SK-N-SH (cell line): ENCODE measurements around the gene RPS6KA5. TPM values are rescaled to one million over a fixed set of nuclear protein-coding genes. Genes with fewer than 3 reads are reported as not detected.
"Not testable (repeated sequence)": the region's sequence is repeated elsewhere in the genome, so short reads cannot be mapped to it uniquely, and the experiment has no call there.

Experiments
- CTCF ChIA-PET: fragments of 300-600, 350-600 bp; formaldehyde crosslinking; extraction: SDS; loops from one replicate; lab custom pipeline; 2021; lab: Yijun Ruan, JAX
- POLR2A ChIA-PET: fragments of 350-600 bp; sonication (Branson Sonifier 250); formaldehyde crosslinking; extraction: SDS; loops from one replicate; lab custom pipeline; 2020; ENCODE audit warnings: antibody characterized with exemption, inconsistent platforms; lab: Yijun Ruan, JAX
- DNase-seq: peaks from one replicate; pipeline ENCODE4 v3.0.0; 2012
- H2AFZ ChIP-seq: fragments of 200-600 bp; sonication (generic); 2 replicates; pipeline ENCODE4 v1.8.1; 2016; ENCODE audit warnings: antibody characterized with exemption, mild to moderate bottlenecking, low read depth
- H3F3A ChIP-seq: fragments of 200-600 bp; sonication (generic); replicated peaks from 2 replicates; pipeline ENCODE3; 2016; ENCODE audit warnings: antibody characterized with exemption, mild to moderate bottlenecking; ENCODE audit not compliant: insufficient read depth
- H3K27ac ChIP-seq, 2 experiments: fragments of 200-500 bp in 1 of 2; fragments of 200-600 bp in 1 of 2; sonication (Bioruptor generic) in 1 of 2; sonication (generic), shearing (Covaris generic) in 1 of 2; 2 replicates each; pipeline versions ENCODE4 v1.5.1 to v1.6.1; 2014 to 2016; ENCODE audit warnings: low read depth in 2 of 2, inconsistent platforms in 1 of 2, low read length in 1 of 2, mild to moderate bottlenecking in 1 of 2, mixed read lengths in 1 of 2
- H3K27me3 ChIP-seq: fragments of 200-600 bp; sonication (generic), shearing (Covaris generic); 2 replicates; pipeline ENCODE4 v1.6.1; 2016; ENCODE audit warnings: mixed run types; ENCODE audit not compliant: insufficient read depth
- H3K36me3 ChIP-seq, 2 experiments: fragments of 200-500 bp in 1 of 2; fragments of 200-600 bp in 1 of 2; sonication (Bioruptor generic) in 1 of 2; sonication (generic) in 1 of 2; replicated peaks in 1 of 2; 2 replicates each; pipeline versions ENCODE3 to v1.5.1; 2014 to 2016; ENCODE audit warnings: low read length in 1 of 2, mild to moderate bottlenecking in 1 of 2; ENCODE audit not compliant: insufficient read depth in 2 of 2, control insufficient read depth in 1 of 2
- H3K4me1 ChIP-seq, 2 experiments: fragments of 200-500 bp in 1 of 2; fragments of 200-600 bp in 1 of 2; sonication (Bioruptor generic) in 1 of 2; sonication (generic), shearing (Covaris generic) in 1 of 2; 2 replicates each; pipeline versions ENCODE4 v1.5.1 to v1.6.1; 2014 to 2016; ENCODE audit warnings: low read depth in 1 of 2, low read length in 1 of 2, mixed run types in 1 of 2; ENCODE audit not compliant: insufficient read depth in 2 of 2, control insufficient read depth in 1 of 2
- H3K4me2 ChIP-seq: fragments of 200-600 bp; sonication (generic), shearing (Covaris generic); 2 replicates; pipeline ENCODE4 v1.6.1; 2017; ENCODE audit warnings: mixed run types
- H3K4me3 ChIP-seq, 2 experiments: fragments of 200-500 bp in 1 of 2; fragments of 200-600 bp in 1 of 2; sonication (Bioruptor generic) in 1 of 2; sonication (generic), shearing (Covaris generic) in 1 of 2; 2 replicates each; pipeline versions ENCODE4 v1.5.1 to v1.8.1; 2014 to 2016; ENCODE audit warnings: low read depth in 2 of 2, inconsistent platforms in 1 of 2, low read length in 1 of 2, mild to moderate bottlenecking in 1 of 2, mixed read lengths in 1 of 2, moderate library complexity in 1 of 2
- H3K79me2 ChIP-seq: fragments of 200-600 bp; sonication (generic); 2 replicates; pipeline ENCODE4 v1.8.1; 2017; ENCODE audit warnings: mild to moderate bottlenecking; ENCODE audit not compliant: insufficient read depth
- H3K9ac ChIP-seq: fragments of 200-600 bp; sonication (generic); 2 replicates; pipeline ENCODE4 v1.6.1; 2017; ENCODE audit warnings: mixed run types
- H3K9me2 ChIP-seq: fragments of 200-600 bp; sonication (generic); 2 replicates; pipeline ENCODE4 v1.6.1; 2017; ENCODE audit warnings: mixed run types
- H3K9me3 ChIP-seq: fragments of 200-600 bp; sonication (generic); 2 replicates; pipeline ENCODE4 v1.6.1; 2017; ENCODE audit warnings: mixed run types, mild to moderate bottlenecking, moderate library complexity
- H4K20me1 ChIP-seq: fragments of 200-600 bp; sonication (generic); 2 replicates; pipeline ENCODE4 v1.6.1; 2017; ENCODE audit warnings: mild to moderate bottlenecking, mixed run types; ENCODE audit not compliant: insufficient read depth
- CTCF ChIP-seq: fragments of 200-600 bp; sonication (generic); IDR thresholded peaks from 2 replicates; pipeline ENCODE4 v1.6.1; 2017; ENCODE audit warnings: antibody characterized with exemption, mild to moderate bottlenecking, moderate library complexity
- EP300 ChIP-seq, 2 experiments: IDR thresholded peaks; 2 replicates each; pipeline versions ENCODE4 v1.4.0 to v1.6.1; 2012; ENCODE audit warnings: borderline replicate concordance in 1 of 2, low read depth in 1 of 2, low read length in 1 of 2
- FOSL2 ChIP-seq: IDR thresholded peaks from 2 replicates; pipeline ENCODE4 v1.4.0; 2012; ENCODE audit warnings: low read depth, mild to moderate bottlenecking, moderate library complexity, borderline replicate concordance
- FOXJ3 ChIP-seq: sonication (generic); formaldehyde crosslinking; IDR thresholded peaks from 2 replicates; pipeline ENCODE4 v1.5.1; 2020; ENCODE audit warnings: mild to moderate bottlenecking, missing genetic modification reagents
- FOXM1 ChIP-seq: IDR thresholded peaks from 2 replicates; pipeline ENCODE4 v1.4.0; 2012; ENCODE audit warnings: low read depth, mild to moderate bottlenecking
- GABPA ChIP-seq: IDR thresholded peaks from 2 replicates; pipeline ENCODE4 v1.4.0; 2012; ENCODE audit warnings: low read depth, mild to moderate bottlenecking
- MXI1 ChIP-seq: IDR thresholded peaks from 2 replicates; pipeline ENCODE4 v1.6.1; 2012; ENCODE audit warnings: mild to moderate bottlenecking, low read depth, low read length, improper control_type of control experiment
- NRF1 ChIP-seq: IDR thresholded peaks from 2 replicates; pipeline ENCODE4 v1.6.1; 2012; ENCODE audit warnings: low read depth, mild to moderate bottlenecking, low read length
- POLR2AphosphoS5 ChIP-seq: IDR thresholded peaks from 2 replicates; pipeline ENCODE4 v1.6.1; 2012; ENCODE audit warnings: low read depth, low read length
- RAD21 ChIP-seq: IDR thresholded peaks from 2 replicates; pipeline ENCODE4 v1.6.1; 2012; ENCODE audit warnings: mild to moderate bottlenecking, low read length
- RFX5 ChIP-seq: IDR thresholded peaks from 2 replicates; pipeline ENCODE4 v1.6.1; 2012; ENCODE audit warnings: mild to moderate bottlenecking, improper control_type of control experiment, low read length
- RXRA ChIP-seq: IDR thresholded peaks from 2 replicates; pipeline ENCODE4 v1.4.0; 2012; ENCODE audit warnings: low read depth, mild to moderate bottlenecking, borderline replicate concordance
- SIN3A ChIP-seq: IDR thresholded peaks from 2 replicates; pipeline ENCODE4 v1.6.1; 2012; ENCODE audit warnings: low read depth, mild to moderate bottlenecking, low read length, moderate library complexity, borderline replicate concordance
- SMC3 ChIP-seq: IDR thresholded peaks from 2 replicates; pipeline ENCODE4 v1.6.1; 2012; ENCODE audit warnings: low read depth, low read length, improper control_type of control experiment
- TAF1 ChIP-seq: IDR thresholded peaks from 2 replicates; pipeline ENCODE4 v1.6.1; 2012; ENCODE audit warnings: low read depth, mild to moderate bottlenecking, low read length, moderate library complexity, borderline replicate concordance
- TCF12 ChIP-seq: IDR thresholded peaks from 2 replicates; pipeline ENCODE4 v1.4.0; 2012
- TEAD4 ChIP-seq: IDR thresholded peaks from 2 replicates; pipeline ENCODE4 v1.4.0; 2012; ENCODE audit warnings: mild to moderate bottlenecking, borderline replicate concordance; ENCODE audit not compliant: insufficient read depth
- USF1 ChIP-seq: IDR thresholded peaks from 2 replicates; pipeline ENCODE4 v1.4.0; 2012; ENCODE audit warnings: low read depth, borderline replicate concordance
- WGBS: methylation state at CpG from one replicate; pipeline ENCODE4 v1.1.6; 2017; ENCODE audit warnings: low lambda C conversion rate; 5-methylcytosine and 5-hydroxymethylcytosine counted together
- polyA plus RNA-seq, 3 experiments: library from polyadenylated mRNA; depleted of rRNA; stranded (reverse); fragments of >200 nt; gene quantifications; 2 replicates each; pipeline ENCODE4 v1.2.3, GENCODE V29; 2012

Gene RPS6KA5
- polyA plus RNA-seq, 1 of the 3 experiments (the other 2 are of a cell fraction), result 0.67 TPM

GRCh38 chr14:91098591-91098990 lies 38.1 kb upstream of the RPS6KA5 start:
- H4K20me1 ChIP-seq, result no peaks in the 10 kb centered on the region
- no peaks in the 10 kb centered on the region for H3K27me3 ChIP-seq
- CTCF ChIA-PET, result interaction anchor here (1.3 kb wide), 1 partner anchor 25 kb away, joined by 3 read pairs; no protein-coding TSS in a partner anchor
- POLR2A ChIA-PET, result no interaction called here
- no peak overlapping the region for H3K4me3 ChIP-seq
- no peaks in the 10 kb centered on the region for H3K36me3 ChIP-seq
- no peaks in the 10 kb centered on the region for H3K79me2 ChIP-seq
- 38% methylated on average over 3 of the region's 3 CpGs for WGBS
- no peak overlapping the region for H2AFZ ChIP-seq
- TF ChIP-seq RXRA, result no peak
- TF ChIP-seq CTCF, result no peak
- no peak for TF ChIP-seq POLR2AphosphoS5
- TF ChIP-seq GABPA, result no peak
- no peak for TF ChIP-seq TAF1
- TF ChIP-seq RFX5, result no peak
- no peak for TF ChIP-seq RAD21
- TF ChIP-seq TEAD4, result no peak
- TF ChIP-seq NRF1, result no peak
- TF ChIP-seq TCF12, result no peak
- TF ChIP-seq SIN3A, result no peak
- no peaks in the 10 kb centered on the region for H3K4me1 ChIP-seq
- H3K9me3 ChIP-seq, result no peaks in the 10 kb centered on the region
- H3K27ac ChIP-seq, result no peak overlapping the region
- no peak overlapping the region for H3K4me2 ChIP-seq
- H3K9me2 ChIP-seq, result no peaks in the 10 kb centered on the region
- H3K9ac ChIP-seq, result no peak overlapping the region
- DNase-seq, result no peak
- H3F3A ChIP-seq, result no peaks in the 10 kb centered on the region

- H2AFZ ChIP-seq, H3K4me3 ChIP-seq, POLR2A ChIA-PET, H3K9me3 ChIP-seq, H3F3A ChIP-seq, H3K79me2 ChIP-seq, DNase-seq, H3K9ac ChIP-seq, H3K4me2 ChIP-seq, H3K9me2 ChIP-seq, H4K20me1 ChIP-seq, H3K27me3 ChIP-seq, H3K36me3 ChIP-seq, H3K4me1 ChIP-seq, H3K27ac ChIP-seq: not testable (repeated sequence)
- CTCF ChIA-PET, result interaction anchor here (1.1 kb wide), 1 partner anchor 195 kb away, joined by 3 read pairs; no protein-coding TSS in a partner anchor
- WGBS, result 83% methylated on average over 5 of the region's 5 CpGs
These were observed 37.2 kb upstream of the RPS6KA5 start for GRCh38 chr14:91097657-91098056.

GRCh38 chr14:91095178-91095577 lies 34.7 kb upstream of the RPS6KA5 start:
- no peak overlapping the region for H2AFZ ChIP-seq
- H3K9me2 ChIP-seq, result no peaks in the 10 kb centered on the region
- no peaks in the 10 kb centered on the region for H3K4me1 ChIP-seq
- H3K27ac ChIP-seq, result no peak overlapping the region
- no peak for DNase-seq
- no peaks in the 10 kb centered on the region for H3K36me3 ChIP-seq
- no peaks in the 10 kb centered on the region for H4K20me1 ChIP-seq
- no peaks in the 10 kb centered on the region for H3K27me3 ChIP-seq
- 63% methylated on average over 8 of the region's 8 CpGs for WGBS
- no peak overlapping the region for H3K4me2 ChIP-seq
- no peaks in the 10 kb centered on the region for H3F3A ChIP-seq
- H3K9ac ChIP-seq, result no peak overlapping the region
- no peaks in the 10 kb centered on the region for H3K79me2 ChIP-seq
- no peak overlapping the region for H3K4me3 ChIP-seq
- H3K9me3 ChIP-seq, result no peaks in the 10 kb centered on the region
- CTCF ChIA-PET, result interaction anchor here (1.1 kb wide), 1 partner anchor 12 kb away, joined by 3 read pairs; no protein-coding TSS in a partner anchor
- POLR2A ChIA-PET, result interaction anchor here (0.7 kb wide), 1 partner anchor 243 kb away, joined by 5 read pairs; no protein-coding TSS in a partner anchor
- TF ChIP-seq CTCF (no peak), FOXM1 (no peak), RAD21 (no peak), FOXJ3 (CRISPR knock-in tag) (no peak), RFX5 (no peak), FOSL2 (no peak), MXI1 (no peak), USF1 (no peak), EP300 (IDR thresholded peaks at IDR 0.05; ENCODE audit: borderline replicate concordance in 1 of 2, low read depth in 1 of 2, low read length in 1 of 2) (no peak), TAF1 (no peak), SMC3 (no peak)
